GM12874 (cell line): ENCODE measurements around the gene NXN.

Experiments used
- CTCF ChIP-seq: IDR thresholded peaks from 2 replicates; pipeline ENCODE4 v1.5.1; 2011; ENCODE audit warnings: low read depth, mild to moderate bottlenecking, control low read depth, low read length, moderate library complexity; ENCODE audit not compliant: insufficient read depth

Gene NXN

GRCh38 chr17:970364-970763 is 9.2 kb downstream of the NXN start:
- TF ChIP-seq CTCF = no peak

- TF ChIP-seq CTCF = no peak
These were observed 9.7 kb downstream of the NXN start for GRCh38 chr17:969811-970355.

- TF ChIP-seq CTCF = no peak
These were observed 10.5 kb downstream of the NXN start for GRCh38 chr17:968812-969730.

GRCh38 chr17:967122-967521 is 12.5 kb downstream of the NXN start:
- TF ChIP-seq CTCF = no peak

- no peak for TF ChIP-seq CTCF
These were observed 14.1 kb downstream of the NXN start for GRCh38 chr17:965311-965989.

- TF ChIP-seq CTCF = no peak
These were observed 14.7 kb downstream of the NXN start for GRCh38 chr17:964876-965275.

- TF ChIP-seq CTCF = no peak
These were observed 16.9 kb downstream of the NXN start for GRCh38 chr17:962670-963069.
